H1 (cell line): ENCODE results near the gene ZNF483. TPM values are rescaled to one million over a fixed set of nuclear protein-coding genes. Genes with fewer than 3 reads are reported as not detected.
A peak's percentile ranks its signal among the peaks of the same experiment; 100 is the strongest.

Experiments
- CTCF ChIA-PET: fragments of 300-600 bp; sonication (Branson Sonifier 250); formaldehyde crosslinking; loops from one replicate; lab custom pipeline; 2021; ENCODE audit not compliant: partially characterized antibody; lab: Charles Lee
- POLR2A ChIA-PET: fragments of 300-600 bp; sonication (Branson Sonifier 250); formaldehyde crosslinking; loops from one replicate; lab custom pipeline; 2021; ENCODE audit warnings: inconsistent platforms; ENCODE audit not compliant: partially characterized antibody; lab: Charles Lee
- DNase-seq, 2 experiments: peaks; one replicate each; pipeline versions ENCODE4 v3.0.0 to v3.0.0-alpha.2; 2010 to 2022; ENCODE audit warnings: low spot score in 2 of 2, low read depth in 1 of 2, mixed read lengths in 1 of 2
- FAIRE-seq: peaks from 2 replicates; lab custom pipeline; 2011; peaks lifted over from hg19 to GRCh38; lab: Jason Lieb, UNC
- H2AFZ ChIP-seq: 2 replicates; pipeline ENCODE4 v1.8.1; 2012; ENCODE audit warnings: low read length, inconsistent platforms
- H2AK5ac ChIP-seq: 2 replicates; pipeline ENCODE4 v1.6.1; 2013; ENCODE audit warnings: low read depth, low read length
- H2BK120ac ChIP-seq: replicated peaks from 2 replicates; pipeline ENCODE3; 2013; ENCODE audit warnings: low read depth, low read length, inconsistent platforms
- H2BK12ac ChIP-seq: 2 replicates; pipeline ENCODE4 v1.6.1; 2013; ENCODE audit warnings: low read depth, low read length
- H2BK15ac ChIP-seq: 2 replicates; pipeline ENCODE4 v1.6.1; 2013; ENCODE audit warnings: low read length
- H2BK20ac ChIP-seq: 2 replicates; pipeline ENCODE4 v1.6.1; 2013; ENCODE audit warnings: low read length
- H2BK5ac ChIP-seq: 2 replicates; pipeline ENCODE4 v1.6.1; 2013; ENCODE audit warnings: low read depth, low read length
- H3K14ac ChIP-seq: 2 replicates; pipeline ENCODE4 v1.6.1; 2013; ENCODE audit warnings: inconsistent platforms; ENCODE audit not compliant: insufficient read length
- H3K18ac ChIP-seq: 2 replicates; pipeline ENCODE4 v1.6.1; 2013; ENCODE audit warnings: low read length; ENCODE audit errors: extremely low read depth
- H3K23ac ChIP-seq: 2 replicates; pipeline ENCODE4 v1.6.1; 2013; ENCODE audit warnings: inconsistent platforms; ENCODE audit not compliant: insufficient read length
- H3K23me2 ChIP-seq: 2 replicates; pipeline ENCODE4 v1.6.1; 2013; ENCODE audit warnings: low read depth, low read length
- H3K27ac ChIP-seq: 2 replicates; pipeline ENCODE4 v1.6.1; 2011; ENCODE audit warnings: low read depth, low read length, inconsistent platforms
- H3K27me3 ChIP-seq, 4 experiments: replicated peaks in 1 of 4; 1 replicate in 1 of 4; 2 replicates in 3 of 4; pipeline versions ENCODE4 v1.6.1 to v1.8.1; 2011 to 2013; ENCODE audit warnings: low read length in 3 of 4, mild to moderate bottlenecking in 3 of 4, inconsistent platforms in 2 of 4, mixed read lengths in 2 of 4, moderate library complexity in 1 of 4; ENCODE audit not compliant: control insufficient read depth in 3 of 4, insufficient read depth in 3 of 4; ENCODE audit errors: extremely low read depth in 1 of 4
- H3K36me3 ChIP-seq, 4 experiments: 2 replicates each; pipeline versions ENCODE4 v1.6.1 to v1.8.1; 2011 to 2013; ENCODE audit warnings: mild to moderate bottlenecking in 4 of 4, low read length in 3 of 4, moderate library complexity in 2 of 4, control low read depth in 1 of 4, inconsistent platforms in 1 of 4; ENCODE audit not compliant: insufficient read depth in 4 of 4, control insufficient read depth in 2 of 4
- H3K4ac ChIP-seq: replicated peaks from 2 replicates; pipeline ENCODE3; 2013; ENCODE audit warnings: low read length, low read depth, mixed read lengths, inconsistent platforms; ENCODE audit not compliant: insufficient read length
- H3K4me1 ChIP-seq, 4 experiments: replicated peaks in 1 of 4; 1 replicate in 1 of 4; 2 replicates in 3 of 4; pipeline versions ENCODE4 v1.6.1 to v1.8.1; 2011 to 2013; ENCODE audit warnings: low read length in 3 of 4, inconsistent platforms in 2 of 4, mixed read lengths in 1 of 4; ENCODE audit not compliant: insufficient read depth in 4 of 4, control insufficient read depth in 3 of 4
- H3K4me2 ChIP-seq, 2 experiments: 2 replicates each; pipeline versions ENCODE4 v1.6.1 to v1.8.1; 2011 to 2013; ENCODE audit warnings: low read depth in 2 of 2, low read length in 2 of 2, control low read depth in 1 of 2, inconsistent platforms in 1 of 2, mild to moderate bottlenecking in 1 of 2; ENCODE audit not compliant: insufficient read depth in 1 of 2
- H3K4me3 ChIP-seq, 4 experiments: fragments of 200-600, 300-600 bp in 1 of 4; sonication (generic), shearing (Covaris generic), sonication (Bioruptor Twin) in 1 of 4; 2 replicates each; pipeline versions ENCODE4 v1.5.1 to v1.8.1; 2011 to 2016; ENCODE audit warnings: low read length in 4 of 4, low read depth in 3 of 4, control low read depth in 2 of 4, inconsistent platforms in 2 of 4, mild to moderate bottlenecking in 2 of 4, mixed read lengths in 1 of 4, moderate library complexity in 1 of 4; ENCODE audit not compliant: insufficient read depth in 2 of 4; ENCODE audit errors: extremely low read depth in 1 of 4
- H3K56ac ChIP-seq: replicated peaks from 2 replicates; pipeline ENCODE3; 2013; ENCODE audit warnings: low read depth, mild to moderate bottlenecking, mixed read lengths, low read length, inconsistent platforms; ENCODE audit not compliant: insufficient read length
- H3K79me1 ChIP-seq: 2 replicates; pipeline ENCODE4 v1.6.1; 2013; ENCODE audit warnings: low read depth, low read length, control low read depth
- H3K79me2 ChIP-seq, 2 experiments: 2 replicates each; pipeline versions ENCODE4 v1.6.1 to v1.8.1; 2012 to 2013; ENCODE audit warnings: low read length in 2 of 2, mild to moderate bottlenecking in 2 of 2, inconsistent platforms in 1 of 2; ENCODE audit not compliant: insufficient read depth in 2 of 2, control insufficient read depth in 1 of 2
- H3K9ac ChIP-seq, 4 experiments: replicated peaks in 1 of 4; 1 replicate in 1 of 4; 2 replicates in 3 of 4; pipeline versions ENCODE4 v1.6.1 to v1.8.1; 2011 to 2013; ENCODE audit warnings: low read depth in 3 of 4, low read length in 3 of 4, control low read depth in 2 of 4, mild to moderate bottlenecking in 2 of 4, moderate library complexity in 2 of 4, inconsistent platforms in 1 of 4; ENCODE audit errors: extremely low read depth in 1 of 4
- H3K9me3 ChIP-seq, 2 experiments: 2 replicates each; pipeline versions ENCODE4 v1.6.1 to v1.8.1; 2012 to 2013; ENCODE audit warnings: mild to moderate bottlenecking in 2 of 2, moderate library complexity in 2 of 2, control low read depth in 1 of 2, inconsistent platforms in 1 of 2, low read depth in 1 of 2, low read length in 1 of 2, mixed read lengths in 1 of 2; ENCODE audit not compliant: insufficient read depth in 2 of 2
- H4K20me1 ChIP-seq, 2 experiments: replicated peaks in 1 of 2; 2 replicates each; pipeline versions ENCODE3 to v1.8.1; 2011 to 2013; ENCODE audit warnings: inconsistent platforms in 2 of 2, low read length in 2 of 2, mild to moderate bottlenecking in 1 of 2; ENCODE audit not compliant: insufficient read depth in 2 of 2, control insufficient read depth in 1 of 2
- H4K5ac ChIP-seq: 2 replicates; pipeline ENCODE4 v1.6.1; 2013; ENCODE audit warnings: low read length, low read depth, mixed read lengths, inconsistent platforms; ENCODE audit not compliant: insufficient read length
- H4K8ac ChIP-seq: 2 replicates; pipeline ENCODE4 v1.8.0; 2013; ENCODE audit warnings: mild to moderate bottlenecking, moderate library complexity, low read length, inconsistent platforms; ENCODE audit not compliant: insufficient read depth; ENCODE audit errors: extremely low read depth
- H4K91ac ChIP-seq: replicated peaks from 2 replicates; pipeline ENCODE3; 2013; ENCODE audit warnings: low read length, mixed read lengths, inconsistent platforms; ENCODE audit not compliant: insufficient read length
- BACH1 ChIP-seq: IDR thresholded peaks from 2 replicates; pipeline ENCODE4 v1.6.1; 2012; ENCODE audit warnings: low read length, improper control_type of control experiment
- CBX8 ChIP-seq: fragments of 300-800, 300-1000 bp; sonication (generic); IDR thresholded peaks from 2 replicates; pipeline ENCODE4 v1.7.1; 2016; ENCODE audit warnings: low read depth, low read length, borderline replicate concordance
- E2F6 ChIP-seq: IDR thresholded peaks from 2 replicates; pipeline ENCODE4 v1.6.1; 2012; ENCODE audit warnings: inconsistent platforms
- EP300 ChIP-seq, 2 experiments: IDR thresholded peaks; 1 replicate in 1 of 2; 2 replicates in 1 of 2; pipeline ENCODE4 v1.6.1; 2011 to 2012; ENCODE audit warnings: low read depth in 2 of 2, low read length in 2 of 2, mild to moderate bottlenecking in 2 of 2, borderline replicate concordance in 1 of 2, inconsistent platforms in 1 of 2, moderate library complexity in 1 of 2
- JUND ChIP-seq: IDR thresholded peaks from 2 replicates; pipeline ENCODE4 v1.6.1; 2011; ENCODE audit warnings: mild to moderate bottlenecking, improper control_type of control experiment, low read length
- KDM4A ChIP-seq: IDR thresholded peaks from one replicate; pipeline ENCODE4 v1.7.1; 2012; ENCODE audit warnings: low read depth, mild to moderate bottlenecking, moderate library complexity, low read length, inconsistent platforms; ENCODE audit not compliant: severe bottlenecking
- POLR2AphosphoS5 ChIP-seq: IDR thresholded peaks from 2 replicates; pipeline ENCODE4 v1.6.1; 2011; ENCODE audit warnings: low read depth, low read length
- RAD21 ChIP-seq, 2 experiments: IDR thresholded peaks in 1 of 2; conservative IDR thresholded peaks in 1 of 2; 2 replicates each; pipeline ENCODE4 v1.6.1; 2011; ENCODE audit warnings: low read depth in 2 of 2, low read length in 2 of 2, improper control_type of control experiment in 1 of 2, inconsistent platforms in 1 of 2, mild to moderate bottlenecking in 1 of 2, moderate library complexity in 1 of 2
- RBBP5 ChIP-seq: IDR thresholded peaks from 2 replicates; pipeline ENCODE4 v1.7.1; 2012; ENCODE audit warnings: low read depth, mild to moderate bottlenecking, inconsistent platforms, low read length, moderate library complexity, borderline replicate concordance
- SP1 ChIP-seq: IDR thresholded peaks from 2 replicates; pipeline ENCODE4 v1.6.1; 2011; ENCODE audit warnings: low read depth, low read length
- SP4 ChIP-seq: IDR thresholded peaks from 2 replicates; pipeline ENCODE4 v1.6.1; 2012; ENCODE audit warnings: low read length, inconsistent platforms
- TCF12 ChIP-seq: IDR thresholded peaks from 2 replicates; pipeline ENCODE4 v1.6.1; 2011; ENCODE audit warnings: low read depth, mild to moderate bottlenecking, low read length
- polyA plus RNA-seq, 7 experiments: library from polyadenylated mRNA; depleted of rRNA in 3 of 7; stranded (reverse) in 5 of 7; unstranded in 2 of 7; fragments of >200 nt in 5 of 7; fragments of 200-250 nt in 2 of 7; gene quantifications; 1 replicate in 5 of 7; 2 replicates in 1 of 7; 4 replicates in 1 of 7; pipeline versions ENCODE4 v1.2.1 to v1.2.3, GENCODE V29; 2011 to 2013; ENCODE audit warnings: missing spikeins in 2 of 7, mixed read lengths in 2 of 7
- total RNA-seq: library from RNA; stranded (reverse); fragmentation: NEBNext Ultra II Directional; extraction: Animal tissue kit (Norgen Biotek cat#: 25700); gene quantifications from 2 replicates; pipeline ENCODE4 v1.2.1, GENCODE V29; 2021

The ZNF483 gene
- total and polyA plus RNA-seq, 2 of the 8 experiments (the other 6 are each of a cell fraction or from before 2014, with no cell fraction given) = 4.8 to 83.8 TPM

- Histone ChIP-seq H4K5ac (no peak overlapping the region), H3K56ac (no peak overlapping the region), H2BK120ac (no peak overlapping the region), H3K4me2 (no peak overlapping the region), H3K9ac (no peak overlapping the region), H3K27me3 (no peaks in the 10 kb centered on the region), H3K23ac (no peak overlapping the region), H4K20me1 (no peaks in the 10 kb centered on the region), H3K14ac (no peak overlapping the region), H2BK20ac (no peak overlapping the region; the same call in 1 of the 2 replicates), H3K36me3 (0 out of 8 replicates have a peak, but pooled peaks cover 0 to 7% (median 0%) of the 10 kb centered on the region in 4 experiments), H3K27ac (no peak overlapping the region), H4K91ac (no peak overlapping the region), H2BK15ac (no peak overlapping the region), H2BK12ac (no peak overlapping the region; the same call in 1 of the 2 replicates), H3K4me1 (no peaks in the 10 kb centered on the region), H3K23me2 (no peaks in the 10 kb centered on the region), H3K9me3 (peaks cover 4 to 14% of the 10 kb centered on the region in 2 experiments; a peak in 2 of 4 replicates), H3K18ac (no peak overlapping the region), H2BK5ac (peak overlapping the region; percentile 40; the same call in 1 of the 2 replicates), H2AK5ac (no peak overlapping the region; the same call in 1 of the 2 replicates), H3K79me2 (no peaks in the 10 kb centered on the region), H2AFZ (no peak overlapping the region), H3K79me1 (no peaks in the 10 kb centered on the region), H3K4ac (no peak overlapping the region), H3K4me3 (no peak overlapping the region), H4K8ac (no peak overlapping the region; the same call in 1 of the 2 replicates)
- FAIRE-seq = no peak
- ChIA-PET POLR2A (no interaction called here), CTCF (interaction anchor here (1.7 kb wide), 1 partner anchor 10 kb away, joined by 4 read pairs; the partner anchor contains the start of gene ZNF483)
- DNase-seq = no peak
- TF ChIP-seq RBBP5 = no peak
- no peak for TF ChIP-seq TCF12
- no peak for TF ChIP-seq RAD21 (IDR thresholded peaks at IDR 0.05 in 1 of 2, conservative IDR thresholded peaks at IDR 0.05 in 1 of 2; ENCODE audit: low read depth in 2 of 2, low read length in 2 of 2)
- no peak for TF ChIP-seq EP300 (IDR thresholded peaks at IDR 0.05; ENCODE audit: borderline replicate concordance in 1 of 2, low read depth in 2 of 2, low read length in 2 of 2)
- no peak for TF ChIP-seq POLR2AphosphoS5
- TF ChIP-seq CBX8 = no peak
- TF ChIP-seq KDM4A = no peak
- TF ChIP-seq E2F6 = no peak
- TF ChIP-seq SP4 = no peak
- TF ChIP-seq BACH1 = no peak
- no peak for TF ChIP-seq SP1
- no peak for TF ChIP-seq JUND
Observed at GRCh38 chr9:111514967-111515366, 10.0 kb upstream of the ZNF483 start.
